ENCODE results near the gene FMO2. TPM values are rescaled to one million over a fixed set of nuclear protein-coding genes. Genes with fewer than 3 reads are reported as not detected.
"Not testable (repeated sequence)": the region's sequence is repeated elsewhere in the genome, so short reads cannot be mapped to it uniquely, and the experiment has no call there.

FMO2 gene
- polyA plus RNA-seq, 2 donors, result 50.5 to 95.4 TPM

DNA sequence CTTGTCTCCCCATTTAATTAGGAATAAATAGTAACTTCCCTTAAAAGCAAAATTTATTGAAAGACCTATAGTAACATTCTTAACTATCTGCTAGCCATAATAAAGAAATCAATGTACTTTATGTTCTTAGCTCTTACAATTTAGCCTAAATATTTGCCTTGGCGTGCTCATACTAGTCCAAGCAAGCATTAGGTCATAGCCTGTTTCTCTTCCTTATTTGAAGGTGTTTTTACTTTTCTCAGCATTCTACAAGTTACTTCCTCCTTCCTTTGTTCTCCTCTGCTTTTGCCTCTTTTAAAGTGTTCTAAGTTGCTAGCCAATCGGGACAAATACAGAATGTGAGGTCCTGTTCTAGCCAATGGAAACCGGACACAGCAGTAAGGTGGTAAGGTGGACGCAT, 39.2 kb downstream of the FMO2 start:
- WGBS, 2 donors, result 60 to 74% methylated on average over 4 of the region's 4 CpGs
- H3K4me1 ChIP-seq (ENCODE audit: control insufficient read depth in 2 of 2, insufficient read depth in 2 of 2, low read length in 1 of 2); H3K36me3 ChIP-seq (ENCODE audit: control insufficient read depth in 2 of 2, insufficient read depth in 2 of 2, low read length in 1 of 2); H3K9me3 ChIP-seq (ENCODE audit: control insufficient read depth in 2 of 2, insufficient read depth in 1 of 2, low read depth in 1 of 2, low read length in 1 of 2); H3K27me3 ChIP-seq (ENCODE audit: control insufficient read depth in 1 of 2, insufficient read depth in 2 of 2, low read length in 2 of 2); H3K4me3 ChIP-seq (ENCODE audit: low read depth in 1 of 2, low read length in 2 of 2): not testable (repeated sequence)
- peak overlapping the region; percentile 35 to 81 for H3K27ac ChIP-seq (ENCODE audit: low read depth in 2 of 2, low read length in 1 of 2)

DNA sequence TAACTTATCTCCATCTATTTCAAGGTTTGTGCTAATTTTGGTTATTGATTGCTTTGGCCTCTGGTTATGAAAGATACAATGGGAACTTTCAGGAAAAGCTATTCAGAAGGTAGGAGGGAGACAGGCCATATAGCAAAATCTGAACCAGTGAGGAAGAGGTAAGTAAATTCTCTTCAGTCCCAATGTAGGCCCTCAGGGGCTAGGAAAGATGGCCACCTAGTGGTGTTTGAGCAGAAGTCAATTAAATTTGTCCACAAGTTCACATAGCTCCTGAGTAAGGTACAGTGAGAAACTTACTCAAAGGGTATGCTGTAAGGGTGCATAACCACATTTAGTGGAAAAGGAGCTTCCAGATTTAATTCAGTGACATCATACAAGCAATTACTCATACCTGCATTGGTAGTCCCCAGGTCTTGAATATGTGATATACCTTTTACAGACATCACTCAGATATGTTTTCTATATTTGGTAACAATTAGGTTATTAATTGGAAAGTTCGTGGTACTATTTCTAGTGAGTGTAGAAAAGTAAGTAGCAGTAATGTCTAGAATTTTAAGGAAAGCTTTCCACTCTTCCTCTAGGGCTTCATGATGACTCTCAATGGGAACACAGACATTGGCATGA, 41.8 kb downstream of the FMO2 start:
- Histone ChIP-seq H3K4me3 (ENCODE audit: low read depth in 1 of 2, low read length in 2 of 2) (no peak overlapping the region), H3K27me3 (ENCODE audit: control insufficient read depth in 1 of 2, insufficient read depth in 2 of 2, low read length in 2 of 2) (no peaks in the 10 kb centered on the region), H3K36me3 (ENCODE audit: control insufficient read depth in 2 of 2, insufficient read depth in 2 of 2, low read length in 1 of 2) (no peaks in the 10 kb centered on the region), H3K27ac (ENCODE audit: low read depth in 2 of 2, low read length in 1 of 2) (no peak overlapping the region), H3K4me1 (ENCODE audit: control insufficient read depth in 2 of 2, insufficient read depth in 2 of 2, low read length in 1 of 2) (peaks cover 0 to 2% of the 10 kb centered on the region in 2 donors), H3K9me3 (ENCODE audit: control insufficient read depth in 2 of 2, insufficient read depth in 1 of 2, low read depth in 1 of 2, low read length in 1 of 2) (no peaks in the 10 kb centered on the region)
- WGBS, 2 donors, result 68 to 72% methylated on average over 1 of the region's 1 CpG

DNA sequence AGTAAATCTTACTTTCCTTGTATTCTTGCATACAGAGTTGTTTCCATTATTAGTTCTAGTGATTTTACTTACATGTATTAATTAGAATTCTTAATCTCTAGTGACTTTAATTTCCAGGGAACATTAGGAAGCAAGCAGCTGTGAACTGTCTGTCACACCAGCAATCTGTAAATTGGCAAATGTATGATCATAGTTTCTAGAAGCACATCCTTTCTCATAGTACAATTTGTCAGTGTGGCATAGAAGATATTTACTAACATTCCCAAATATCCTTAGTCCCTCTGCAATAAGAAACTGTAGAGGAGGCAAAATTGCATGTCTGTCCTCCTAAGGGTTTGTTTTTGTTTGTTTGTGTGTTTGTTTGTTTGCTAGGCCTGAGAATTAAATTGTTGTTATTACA, 46.2 kb downstream of the FMO2 start:
- Histone ChIP-seq H3K27me3 (ENCODE audit: control insufficient read depth in 1 of 2, insufficient read depth in 2 of 2, low read length in 2 of 2) (no peaks in the 10 kb centered on the region), H3K4me1 (ENCODE audit: control insufficient read depth in 2 of 2, insufficient read depth in 2 of 2, low read length in 1 of 2) (no peaks in the 10 kb centered on the region), H3K27ac (ENCODE audit: low read depth in 2 of 2, low read length in 1 of 2) (no peak overlapping the region), H3K9me3 (ENCODE audit: control insufficient read depth in 2 of 2, insufficient read depth in 1 of 2, low read depth in 1 of 2, low read length in 1 of 2) (no peaks in the 10 kb centered on the region), H3K4me3 (ENCODE audit: low read depth in 1 of 2, low read length in 2 of 2) (no peak overlapping the region), H3K36me3 (ENCODE audit: control insufficient read depth in 2 of 2, insufficient read depth in 2 of 2, low read length in 1 of 2) (no peaks in the 10 kb centered on the region)

DNA sequence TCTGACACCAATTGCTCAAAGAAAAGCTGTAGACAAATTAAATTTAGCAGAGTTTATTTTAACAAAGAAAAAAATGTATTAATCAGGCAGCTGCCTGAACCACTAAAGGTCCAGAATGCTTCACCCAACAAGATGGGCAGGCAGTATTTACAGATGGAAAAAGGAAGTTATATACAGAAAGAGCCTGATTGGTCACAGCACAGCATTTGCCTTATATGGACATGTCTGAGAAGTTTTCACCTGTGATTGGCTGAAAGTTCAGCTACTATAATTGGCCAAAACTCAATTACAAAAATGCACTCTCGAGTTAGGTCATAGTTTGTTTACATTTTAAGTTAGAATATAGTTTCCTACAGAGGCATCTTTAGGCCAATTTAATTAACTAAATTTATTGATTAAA, 48.1 kb downstream of the FMO2 start:
- Histone ChIP-seq H3K4me1 (ENCODE audit: control insufficient read depth in 2 of 2, insufficient read depth in 2 of 2, low read length in 1 of 2) (no peaks in the 10 kb centered on the region), H3K27me3 (ENCODE audit: control insufficient read depth in 1 of 2, insufficient read depth in 2 of 2, low read length in 2 of 2) (no peaks in the 10 kb centered on the region), H3K27ac (ENCODE audit: low read depth in 2 of 2, low read length in 1 of 2) (no peak overlapping the region), H3K9me3 (ENCODE audit: control insufficient read depth in 2 of 2, insufficient read depth in 1 of 2, low read depth in 1 of 2, low read length in 1 of 2) (no peaks in the 10 kb centered on the region), H3K4me3 (ENCODE audit: low read depth in 1 of 2, low read length in 2 of 2) (no peak overlapping the region), H3K36me3 (ENCODE audit: control insufficient read depth in 2 of 2, insufficient read depth in 2 of 2, low read length in 1 of 2) (no peaks in the 10 kb centered on the region)
- 87 to 94% methylated on average over 1 of the region's 1 CpG for WGBS, 2 donors

- not testable (repeated sequence) for H3K36me3 ChIP-seq (ENCODE audit: control insufficient read depth in 2 of 2, insufficient read depth in 2 of 2, low read length in 1 of 2); H3K27me3 ChIP-seq (ENCODE audit: control insufficient read depth in 1 of 2, insufficient read depth in 2 of 2, low read length in 2 of 2); H3K27ac ChIP-seq (ENCODE audit: low read depth in 2 of 2, low read length in 1 of 2); H3K4me3 ChIP-seq (ENCODE audit: low read depth in 1 of 2, low read length in 2 of 2); H3K4me1 ChIP-seq (ENCODE audit: control insufficient read depth in 2 of 2, insufficient read depth in 2 of 2, low read length in 1 of 2); H3K9me3 ChIP-seq (ENCODE audit: control insufficient read depth in 2 of 2, insufficient read depth in 1 of 2, low read depth in 1 of 2, low read length in 1 of 2)
- WGBS, 2 donors, result 90 to 93% methylated on average over 4 of the region's 4 CpGs
Observed at GRCh38 chr1:171236231-171236630, 51.1 kb downstream of the FMO2 start.

GRCh38 chr1:171243878-171244277, 58.8 kb downstream of the FMO2 start:
- Histone ChIP-seq H3K4me3 (ENCODE audit: low read depth in 1 of 2, low read length in 2 of 2) (no peak overlapping the region), H3K9me3 (ENCODE audit: control insufficient read depth in 2 of 2, insufficient read depth in 1 of 2, low read depth in 1 of 2, low read length in 1 of 2) (no peaks in the 10 kb centered on the region), H3K27me3 (ENCODE audit: control insufficient read depth in 1 of 2, insufficient read depth in 2 of 2, low read length in 2 of 2) (no peaks in the 10 kb centered on the region), H3K4me1 (ENCODE audit: control insufficient read depth in 2 of 2, insufficient read depth in 2 of 2, low read length in 1 of 2) (no peaks in the 10 kb centered on the region), H3K36me3 (ENCODE audit: control insufficient read depth in 2 of 2, insufficient read depth in 2 of 2, low read length in 1 of 2) (no peaks in the 10 kb centered on the region), H3K27ac (ENCODE audit: low read depth in 2 of 2, low read length in 1 of 2) (no peak overlapping the region)
- WGBS, 2 donors, result 86 to 87% methylated on average over 4 of the region's 4 CpGs

GRCh38 chr1:171245458-171246064, 60.5 kb downstream of the FMO2 start:
- no peak overlapping the region for H3K27ac ChIP-seq (ENCODE audit: low read depth in 2 of 2, low read length in 1 of 2)
- WGBS, 2 donors, result 37 to 38% methylated on average over 6 of the region's 6 CpGs
- H3K27me3 ChIP-seq (ENCODE audit: control insufficient read depth in 1 of 2, insufficient read depth in 2 of 2, low read length in 2 of 2), result no peaks in the 10 kb centered on the region
- no peak overlapping the region for H3K4me3 ChIP-seq (ENCODE audit: low read depth in 1 of 2, low read length in 2 of 2)
- no peaks in the 10 kb centered on the region for H3K4me1 ChIP-seq (ENCODE audit: control insufficient read depth in 2 of 2, insufficient read depth in 2 of 2, low read length in 1 of 2)
- H3K36me3 ChIP-seq (ENCODE audit: control insufficient read depth in 2 of 2, insufficient read depth in 2 of 2, low read length in 1 of 2), result no peaks in the 10 kb centered on the region
- no peaks in the 10 kb centered on the region for H3K9me3 ChIP-seq (ENCODE audit: control insufficient read depth in 2 of 2, insufficient read depth in 1 of 2, low read depth in 1 of 2, low read length in 1 of 2)

DNA sequence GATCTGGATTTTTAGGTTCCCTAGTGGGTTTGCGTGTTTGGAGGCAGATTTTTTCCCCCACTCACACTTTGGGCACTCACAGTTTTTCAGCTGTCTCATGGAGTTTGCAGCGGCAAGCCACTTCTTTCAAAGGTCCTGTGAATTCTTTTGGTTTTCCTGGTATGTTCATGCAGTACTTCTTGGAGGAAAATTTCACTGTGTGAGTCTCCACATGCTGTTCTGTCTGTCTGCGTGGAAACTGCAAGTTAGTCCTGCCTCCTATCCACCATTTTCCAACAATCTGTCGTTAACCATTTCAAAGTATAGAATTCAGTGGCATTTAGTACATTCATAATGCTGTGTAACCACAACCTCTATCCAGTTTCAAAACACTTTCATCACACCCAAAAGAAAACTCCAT, 62.4 kb downstream of the FMO2 start:
- 89 to 94% methylated on average over 4 of the region's 4 CpGs for WGBS, 2 donors

DNA sequence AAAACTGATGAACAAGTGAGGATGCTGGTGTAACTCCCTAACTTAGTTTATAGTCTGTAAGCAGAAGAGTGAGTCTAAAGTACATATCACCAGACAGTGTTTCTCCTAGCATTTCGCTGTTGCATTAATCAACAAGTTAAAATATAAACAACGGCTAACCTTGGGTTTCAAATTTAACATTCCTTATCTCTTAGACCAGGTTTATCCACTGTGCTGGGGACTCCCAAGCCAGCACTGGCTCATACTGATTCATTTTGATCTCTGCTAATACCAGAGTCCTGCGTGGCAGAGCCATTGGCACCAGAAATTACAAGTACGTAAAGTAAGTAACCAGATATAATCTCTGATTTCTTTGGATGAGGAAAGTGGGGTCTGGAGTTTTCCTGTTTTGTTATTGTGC, 63.2 kb downstream of the FMO2 start, which contains the start of gene FMO1:
FMO1 (plus strand) TSS at position 193 of the 400 bp plus-strand sequence. CDS start 9,594 bp downstream, outside the sequence.
- Histone ChIP-seq H3K4me3 (ENCODE audit: low read depth in 1 of 2, low read length in 2 of 2) (no peak within 1 kb of the TSS), H3K27me3 (ENCODE audit: control insufficient read depth in 1 of 2, insufficient read depth in 2 of 2, low read length in 2 of 2) (no peaks in the 10 kb centered on the region), H3K4me1 (ENCODE audit: control insufficient read depth in 2 of 2, insufficient read depth in 2 of 2, low read length in 1 of 2) (peaks cover 0 to 5% of the 10 kb centered on the region in 2 donors), H3K9me3 (ENCODE audit: control insufficient read depth in 2 of 2, insufficient read depth in 1 of 2, low read depth in 1 of 2, low read length in 1 of 2) (peaks cover 0 to 2% of the 10 kb centered on the region in 2 donors), H3K36me3 (ENCODE audit: control insufficient read depth in 2 of 2, insufficient read depth in 2 of 2, low read length in 1 of 2) (no peaks in the 10 kb centered on the region), H3K27ac (ENCODE audit: low read depth in 2 of 2, low read length in 1 of 2) (no peak within 1 kb of the TSS)
- WGBS, 2 donors, result 56 to 79% methylated on average over 4 of the region's 4 CpGs

More for the DNA sequence above, 62.4 kb downstream of the FMO2 start:
- H3K4me3 ChIP-seq (ENCODE audit: low read depth in 1 of 2, low read length in 2 of 2), result no peak overlapping the region
- H3K36me3 ChIP-seq (ENCODE audit: control insufficient read depth in 2 of 2, insufficient read depth in 2 of 2, low read length in 1 of 2), result no peaks in the 10 kb centered on the region
- peaks cover 0 to under 1% of the 10 kb centered on the region in 2 donors for H3K9me3 ChIP-seq (ENCODE audit: control insufficient read depth in 2 of 2, insufficient read depth in 1 of 2, low read depth in 1 of 2, low read length in 1 of 2)
- H3K27me3 ChIP-seq (ENCODE audit: control insufficient read depth in 1 of 2, insufficient read depth in 2 of 2, low read length in 2 of 2), result no peaks in the 10 kb centered on the region
- H3K4me1 ChIP-seq (ENCODE audit: control insufficient read depth in 2 of 2, insufficient read depth in 2 of 2, low read length in 1 of 2), result peaks cover 0 to 3% of the 10 kb centered on the region in 2 donors
- H3K27ac ChIP-seq (ENCODE audit: low read depth in 2 of 2, low read length in 1 of 2), result no peak overlapping the region

DNA sequence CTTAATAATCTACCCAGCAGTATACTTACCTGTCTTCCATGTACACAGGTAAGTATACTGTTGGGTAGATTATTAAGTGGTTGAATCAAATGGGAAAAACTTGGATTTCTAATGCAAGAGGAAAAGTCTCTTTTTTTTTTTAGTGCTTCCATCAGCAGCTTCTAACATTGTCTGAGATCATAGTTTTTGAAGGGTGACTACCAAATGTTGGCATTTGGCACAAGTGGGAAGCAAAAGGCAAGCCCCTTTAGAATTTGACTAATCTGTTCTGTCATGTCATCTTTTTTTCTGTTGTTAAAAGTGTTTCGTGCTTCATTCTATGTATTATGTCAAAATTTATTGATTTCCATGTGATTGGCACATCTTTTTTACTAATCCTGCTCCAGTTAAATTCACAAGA, 63.7 kb downstream of the FMO2 start:
- no peak overlapping the region for H3K4me3 ChIP-seq (ENCODE audit: low read depth in 1 of 2, low read length in 2 of 2)
- H3K27ac ChIP-seq (ENCODE audit: low read depth in 2 of 2, low read length in 1 of 2), result no peak overlapping the region
- H3K27me3 ChIP-seq (ENCODE audit: control insufficient read depth in 1 of 2, insufficient read depth in 2 of 2, low read length in 2 of 2), result no peaks in the 10 kb centered on the region
- no peaks in the 10 kb centered on the region for H3K36me3 ChIP-seq (ENCODE audit: control insufficient read depth in 2 of 2, insufficient read depth in 2 of 2, low read length in 1 of 2)
- H3K4me1 ChIP-seq (ENCODE audit: control insufficient read depth in 2 of 2, insufficient read depth in 2 of 2, low read length in 1 of 2), result peaks cover 0 to 5% of the 10 kb centered on the region in 2 donors
- WGBS, 2 donors, result 58 to 75% methylated on average over 1 of the region's 1 CpG
- H3K9me3 ChIP-seq (ENCODE audit: control insufficient read depth in 2 of 2, insufficient read depth in 1 of 2, low read depth in 1 of 2, low read length in 1 of 2), result peaks cover 0 to 2% of the 10 kb centered on the region in 2 donors
